ENCODE results near the gene DEPDC5.

DNA sequence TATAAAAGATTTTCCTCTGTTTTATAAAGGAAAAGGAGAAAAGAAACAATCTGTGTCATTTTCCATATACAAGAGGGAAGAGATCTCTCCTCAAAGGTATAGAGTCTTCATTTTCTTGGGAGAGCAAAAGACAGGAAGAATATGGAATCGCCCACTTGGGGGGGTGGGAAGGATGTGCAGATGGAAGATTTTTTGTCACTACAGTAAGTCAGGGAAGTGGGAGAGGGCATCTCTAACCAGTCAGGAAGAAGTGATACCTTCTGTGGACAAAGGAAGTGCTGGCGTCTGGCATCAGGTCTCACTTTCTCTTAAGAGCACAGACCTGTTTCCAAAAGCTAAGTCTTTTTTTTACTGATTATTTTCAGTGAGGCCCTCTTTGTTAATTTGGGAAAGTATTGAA is 5.3 kb upstream of the DEPDC5 start:
- TF ChIP-seq POLR2A (IDR thresholded peaks at IDR 0.05) (no peak), EP300 (IDR thresholded peaks at IDR 0.05) (no peak)
- TF ChIP-seq, protein P1, sequence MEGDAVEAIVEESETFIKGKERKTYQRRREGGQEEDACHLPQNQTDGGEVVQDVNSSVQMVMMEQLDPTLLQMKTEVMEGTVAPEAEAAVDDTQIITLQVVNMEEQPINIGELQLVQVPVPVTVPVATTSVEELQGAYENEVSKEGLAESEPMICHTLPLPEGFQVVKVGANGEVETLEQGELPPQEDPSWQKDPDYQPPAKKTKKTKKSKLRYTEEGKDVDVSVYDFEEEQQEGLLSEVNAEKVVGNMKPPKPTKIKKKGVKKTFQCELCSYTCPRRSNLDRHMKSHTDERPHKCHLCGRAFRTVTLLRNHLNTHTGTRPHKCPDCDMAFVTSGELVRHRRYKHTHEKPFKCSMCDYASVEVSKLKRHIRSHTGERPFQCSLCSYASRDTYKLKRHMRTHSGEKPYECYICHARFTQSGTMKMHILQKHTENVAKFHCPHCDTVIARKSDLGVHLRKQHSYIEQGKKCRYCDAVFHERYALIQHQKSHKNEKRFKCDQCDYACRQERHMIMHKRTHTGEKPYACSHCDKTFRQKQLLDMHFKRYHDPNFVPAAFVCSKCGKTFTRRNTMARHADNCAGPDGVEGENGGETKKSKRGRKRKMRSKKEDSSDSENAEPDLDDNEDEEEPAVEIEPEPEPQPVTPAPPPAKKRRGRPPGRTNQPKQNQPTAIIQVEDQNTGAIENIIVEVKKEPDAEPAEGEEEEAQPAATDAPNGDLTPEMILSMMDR (IDR thresholded peaks at IDR 0.05), result no peak

Measured in tibial nerve (tissue), 4 donors.